ENCODE results near the gene CSMD2.

Gene CSMD2

GRCh38 chr1:34065498-34065897 lies 99.5 kb downstream of the CSMD2 start:
- ATAC-seq: no peak
- TF ChIP-seq, protein P1, sequence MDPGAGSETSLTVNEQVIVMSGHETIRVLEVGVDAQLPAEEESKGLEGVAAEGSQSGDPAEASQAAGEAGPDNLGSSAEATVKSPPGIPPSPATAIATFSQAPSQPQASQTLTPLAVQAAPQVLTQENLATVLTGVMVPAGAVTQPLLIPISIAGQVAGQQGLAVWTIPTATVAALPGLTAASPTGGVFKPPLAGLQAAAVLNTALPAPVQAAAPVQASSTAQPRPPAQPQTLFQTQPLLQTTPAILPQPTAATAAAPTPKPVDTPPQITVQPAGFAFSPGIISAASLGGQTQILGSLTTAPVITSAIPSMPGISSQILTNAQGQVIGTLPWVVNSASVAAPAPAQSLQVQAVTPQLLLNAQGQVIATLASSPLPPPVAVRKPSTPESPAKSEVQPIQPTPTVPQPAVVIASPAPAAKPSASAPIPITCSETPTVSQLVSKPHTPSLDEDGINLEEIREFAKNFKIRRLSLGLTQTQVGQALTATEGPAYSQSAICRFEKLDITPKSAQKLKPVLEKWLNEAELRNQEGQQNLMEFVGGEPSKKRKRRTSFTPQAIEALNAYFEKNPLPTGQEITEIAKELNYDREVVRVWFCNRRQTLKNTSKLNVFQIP (CRISPR knock-in tag; IDR thresholded peaks at IDR 0.05; ENCODE audit: borderline replicate concordance, low read depth): no peak
- TF ChIP-seq TOX (CRISPR knock-in tag; IDR thresholded peaks at IDR 0.05; ENCODE audit: borderline replicate concordance): no peak

DNA sequence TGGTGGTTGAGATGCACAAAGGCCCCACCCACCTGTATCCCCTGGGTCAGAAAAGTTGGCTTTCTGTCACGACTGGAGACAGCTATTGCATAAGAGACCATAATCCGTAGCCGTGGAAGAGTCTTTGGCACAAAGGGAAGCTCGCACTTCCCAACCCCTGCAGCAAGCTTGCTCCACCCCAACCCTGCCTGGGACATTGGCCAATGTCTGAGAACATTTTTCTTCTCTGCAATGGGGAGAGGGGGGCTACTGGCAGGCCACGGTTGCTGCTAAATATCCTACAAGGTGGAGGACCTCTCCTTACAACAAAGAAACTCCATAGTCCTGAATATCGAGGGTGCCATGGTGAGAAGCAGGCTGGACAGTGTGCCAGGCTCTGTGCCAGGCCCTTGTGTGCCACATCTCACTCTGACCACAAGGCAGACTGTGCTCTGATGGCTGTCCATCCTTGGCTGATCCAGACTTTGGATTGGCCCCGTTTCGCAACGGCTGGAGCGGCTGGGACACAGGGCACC lies 104.1 kb downstream of the CSMD2 start:
- TF ChIP-seq, protein P2, sequence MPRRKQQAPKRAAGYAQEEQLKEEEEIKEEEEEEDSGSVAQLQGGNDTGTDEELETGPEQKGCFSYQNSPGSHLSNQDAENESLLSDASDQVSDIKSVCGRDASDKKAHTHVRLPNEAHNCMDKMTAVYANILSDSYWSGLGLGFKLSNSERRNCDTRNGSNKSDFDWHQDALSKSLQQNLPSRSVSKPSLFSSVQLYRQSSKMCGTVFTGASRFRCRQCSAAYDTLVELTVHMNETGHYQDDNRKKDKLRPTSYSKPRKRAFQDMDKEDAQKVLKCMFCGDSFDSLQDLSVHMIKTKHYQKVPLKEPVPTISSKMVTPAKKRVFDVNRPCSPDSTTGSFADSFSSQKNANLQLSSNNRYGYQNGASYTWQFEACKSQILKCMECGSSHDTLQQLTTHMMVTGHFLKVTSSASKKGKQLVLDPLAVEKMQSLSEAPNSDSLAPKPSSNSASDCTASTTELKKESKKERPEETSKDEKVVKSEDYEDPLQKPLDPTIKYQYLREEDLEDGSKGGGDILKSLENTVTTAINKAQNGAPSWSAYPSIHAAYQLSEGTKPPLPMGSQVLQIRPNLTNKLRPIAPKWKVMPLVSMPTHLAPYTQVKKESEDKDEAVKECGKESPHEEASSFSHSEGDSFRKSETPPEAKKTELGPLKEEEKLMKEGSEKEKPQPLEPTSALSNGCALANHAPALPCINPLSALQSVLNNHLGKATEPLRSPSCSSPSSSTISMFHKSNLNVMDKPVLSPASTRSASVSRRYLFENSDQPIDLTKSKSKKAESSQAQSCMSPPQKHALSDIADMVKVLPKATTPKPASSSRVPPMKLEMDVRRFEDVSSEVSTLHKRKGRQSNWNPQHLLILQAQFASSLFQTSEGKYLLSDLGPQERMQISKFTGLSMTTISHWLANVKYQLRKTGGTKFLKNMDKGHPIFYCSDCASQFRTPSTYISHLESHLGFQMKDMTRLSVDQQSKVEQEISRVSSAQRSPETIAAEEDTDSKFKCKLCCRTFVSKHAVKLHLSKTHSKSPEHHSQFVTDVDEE (CRISPR knock-in tag; IDR thresholded peaks at IDR 0.05): no peak
- TF ChIP-seq OSR1 (CRISPR knock-in tag; IDR thresholded peaks at IDR 0.05): no peak
- no peak for TF ChIP-seq ZNF565 (CRISPR knock-in tag; conservative IDR thresholded peaks at IDR 0.05; ENCODE audit: low read depth)
- TF ChIP-seq, protein P3, sequence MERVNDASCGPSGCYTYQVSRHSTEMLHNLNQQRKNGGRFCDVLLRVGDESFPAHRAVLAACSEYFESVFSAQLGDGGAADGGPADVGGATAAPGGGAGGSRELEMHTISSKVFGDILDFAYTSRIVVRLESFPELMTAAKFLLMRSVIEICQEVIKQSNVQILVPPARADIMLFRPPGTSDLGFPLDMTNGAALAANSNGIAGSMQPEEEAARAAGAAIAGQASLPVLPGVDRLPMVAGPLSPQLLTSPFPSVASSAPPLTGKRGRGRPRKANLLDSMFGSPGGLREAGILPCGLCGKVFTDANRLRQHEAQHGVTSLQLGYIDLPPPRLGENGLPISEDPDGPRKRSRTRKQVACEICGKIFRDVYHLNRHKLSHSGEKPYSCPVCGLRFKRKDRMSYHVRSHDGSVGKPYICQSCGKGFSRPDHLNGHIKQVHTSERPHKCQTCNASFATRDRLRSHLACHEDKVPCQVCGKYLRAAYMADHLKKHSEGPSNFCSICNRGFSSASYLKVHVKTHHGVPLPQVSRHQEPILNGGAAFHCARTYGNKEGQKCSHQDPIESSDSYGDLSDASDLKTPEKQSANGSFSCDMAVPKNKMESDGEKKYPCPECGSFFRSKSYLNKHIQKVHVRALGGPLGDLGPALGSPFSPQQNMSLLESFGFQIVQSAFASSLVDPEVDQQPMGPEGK (CRISPR knock-in tag; IDR thresholded peaks at IDR 0.05; ENCODE audit: borderline replicate concordance): no peak
- no peak for TF ChIP-seq SNAI2 (CRISPR knock-in tag; IDR thresholded peaks at IDR 0.05)
- TF ChIP-seq GLIS3 (CRISPR knock-in tag; IDR thresholded peaks at IDR 0.05): no peak
- TF ChIP-seq ZC3H10 (CRISPR knock-in tag; IDR thresholded peaks at IDR 0.05): no peak
- TF ChIP-seq, protein P1 (CRISPR knock-in tag; IDR thresholded peaks at IDR 0.05; ENCODE audit: borderline replicate concordance, low read depth): no peak
- TF ChIP-seq ZNF8 (CRISPR knock-in tag; IDR thresholded peaks at IDR 0.05): no peak
- TF ChIP-seq RARB (CRISPR knock-in tag; IDR thresholded peaks at IDR 0.05): no peak
- TF ChIP-seq CSDC2 (CRISPR knock-in tag; IDR thresholded peaks at IDR 0.05): no peak
- TF ChIP-seq TCF4 (CRISPR knock-in tag; IDR thresholded peaks at IDR 0.05; ENCODE audit: borderline replicate concordance): no peak
- TF ChIP-seq CREB5 (CRISPR knock-in tag; IDR thresholded peaks at IDR 0.05; ENCODE audit: low read depth): no peak
- TF ChIP-seq ISL1 (CRISPR knock-in tag; IDR thresholded peaks at IDR 0.05): no peak
- TF ChIP-seq ARNTL (CRISPR knock-in tag; IDR thresholded peaks at IDR 0.05; ENCODE audit: borderline replicate concordance, low read depth): no peak
- no peak for TF ChIP-seq CSRNP3 (CRISPR knock-in tag; IDR thresholded peaks at IDR 0.05)
- no peak for TF ChIP-seq ZFP30 (CRISPR knock-in tag; IDR thresholded peaks at IDR 0.05)
- TF ChIP-seq TOX (CRISPR knock-in tag; IDR thresholded peaks at IDR 0.05; ENCODE audit: borderline replicate concordance): no peak

DNA sequence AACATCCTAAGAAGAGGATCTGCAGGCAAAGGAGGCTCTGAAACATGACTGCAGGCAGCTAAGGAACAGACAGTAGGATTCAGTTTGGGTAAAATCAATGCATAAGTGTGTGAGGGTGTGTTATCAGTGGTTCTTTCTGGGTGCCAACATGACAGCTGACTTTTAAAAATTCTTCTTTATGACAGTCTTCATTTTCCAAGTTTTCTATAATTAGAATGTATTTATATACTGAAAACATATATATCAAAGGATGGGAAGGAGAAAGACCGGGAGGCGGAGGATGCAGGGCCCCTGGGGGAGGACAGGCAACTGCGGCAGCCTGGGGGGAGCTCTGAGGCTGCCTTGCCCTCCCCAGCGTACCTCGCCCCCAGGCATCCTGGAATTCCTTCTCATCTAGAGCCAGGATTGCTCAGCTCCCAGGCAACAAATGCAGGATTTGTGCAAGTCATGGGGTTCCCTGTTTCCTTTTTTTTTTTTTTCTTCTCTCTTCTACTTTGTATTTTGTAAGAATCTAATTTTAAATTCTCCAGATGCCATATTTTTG lies 104.8 kb downstream of the CSMD2 start:
- no peak for ATAC-seq
- TF ChIP-seq, protein P1 (CRISPR knock-in tag; IDR thresholded peaks at IDR 0.05; ENCODE audit: borderline replicate concordance, low read depth): no peak
- TF ChIP-seq ZNF8 (CRISPR knock-in tag; IDR thresholded peaks at IDR 0.05) (no peak), PPARA (CRISPR knock-in tag; IDR thresholded peaks at IDR 0.05; ENCODE audit: borderline replicate concordance) (no peak), CSRNP3 (CRISPR knock-in tag; IDR thresholded peaks at IDR 0.05) (no peak), ZC3H10 (CRISPR knock-in tag; IDR thresholded peaks at IDR 0.05) (no peak), ISL1 (CRISPR knock-in tag; IDR thresholded peaks at IDR 0.05) (no peak), BACH2 (CRISPR knock-in tag; IDR thresholded peaks at IDR 0.05; ENCODE audit: borderline replicate concordance) (no peak), ESRRG (CRISPR knock-in tag; IDR thresholded peaks at IDR 0.05) (no peak), CSDC2 (CRISPR knock-in tag; IDR thresholded peaks at IDR 0.05) (no peak), GLIS3 (CRISPR knock-in tag; IDR thresholded peaks at IDR 0.05) (no peak), TOX (CRISPR knock-in tag; IDR thresholded peaks at IDR 0.05; ENCODE audit: borderline replicate concordance) (no peak)

More for the DNA sequence above, 104.1 kb downstream of the CSMD2 start:
- ATAC-seq: no peak

Measured in SK-N-SH treated with all-trans-retinoic acid at 6 μM for 48 hours (cell line).